Globus pallidus (tissue), 1 donor: ENCODE data around the gene MSX1.

ENCODE experiments used
- DNase-seq: peaks from one replicate; pipeline ENCODE4 v3.0.0-alpha.2; 2015; ENCODE audit warnings: low spot score

Gene MSX1

GRCh38 chr4:4841156-4841555 is 18.3 kb upstream of the MSX1 start:
- DNase-seq, result no peak

GRCh38 chr4:4842476-4843441 is 16.7 kb upstream of the MSX1 start:
- no peak for DNase-seq

DNA sequence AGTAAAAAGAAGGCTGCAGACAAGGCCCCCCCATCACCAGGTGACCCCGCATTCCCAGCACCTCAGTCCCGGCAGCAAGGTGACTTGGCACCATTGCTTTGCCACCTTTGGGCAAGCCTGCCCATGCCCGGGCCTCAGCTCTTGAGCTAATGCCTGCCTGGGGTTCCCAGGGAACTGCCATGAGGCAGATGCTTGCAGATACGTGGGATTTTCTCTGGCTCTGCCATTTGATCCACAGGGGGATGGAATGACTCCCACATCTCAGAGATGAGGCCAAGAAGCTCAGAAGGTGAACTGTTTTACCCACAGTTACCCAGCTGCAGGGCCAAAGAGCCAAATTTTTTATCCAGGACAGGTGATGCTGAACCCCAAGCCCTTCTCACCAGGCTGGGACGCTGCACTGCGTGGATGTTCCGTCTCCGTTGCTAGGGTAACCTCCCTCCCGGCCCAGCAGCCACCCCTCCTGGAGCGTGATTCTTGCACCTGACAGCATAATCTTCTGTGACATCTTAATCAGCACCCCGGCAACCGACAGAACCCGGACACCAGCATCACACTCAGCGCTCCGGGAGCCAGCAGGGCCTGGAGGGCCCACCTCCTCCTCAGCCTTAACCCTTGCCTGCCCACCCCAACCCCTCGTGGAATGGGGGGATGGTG is 15.7 kb upstream of the MSX1 start:
- DNase-seq, result no peak

- no peak for DNase-seq
These were observed 14.4 kb upstream of the MSX1 start for GRCh38 chr4:4845027-4845426.

DNA sequence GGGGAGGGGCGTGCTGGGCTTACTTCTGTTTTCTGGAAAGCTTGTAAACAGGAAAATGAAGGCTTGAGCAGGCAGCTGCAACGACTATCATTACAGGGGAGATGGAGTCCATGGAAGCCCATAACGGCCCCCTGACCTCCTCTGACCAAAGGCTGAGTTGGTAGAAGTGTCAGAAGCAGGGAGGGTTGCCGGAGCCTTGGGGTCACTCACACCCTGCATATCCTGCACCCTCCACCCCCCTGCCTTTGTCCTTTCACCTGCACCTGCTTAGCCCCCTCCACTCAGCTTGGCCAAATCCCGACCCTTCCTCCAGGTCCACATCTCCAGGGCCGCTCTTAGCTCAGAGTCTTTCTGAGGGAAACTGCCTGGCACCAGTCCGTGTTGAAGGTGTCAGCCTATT is 12.5 kb upstream of the MSX1 start:
- DNase-seq, result no peak

- no peak for DNase-seq
These were observed 10.9 kb upstream of the MSX1 start for GRCh38 chr4:4848540-4848939.

DNA sequence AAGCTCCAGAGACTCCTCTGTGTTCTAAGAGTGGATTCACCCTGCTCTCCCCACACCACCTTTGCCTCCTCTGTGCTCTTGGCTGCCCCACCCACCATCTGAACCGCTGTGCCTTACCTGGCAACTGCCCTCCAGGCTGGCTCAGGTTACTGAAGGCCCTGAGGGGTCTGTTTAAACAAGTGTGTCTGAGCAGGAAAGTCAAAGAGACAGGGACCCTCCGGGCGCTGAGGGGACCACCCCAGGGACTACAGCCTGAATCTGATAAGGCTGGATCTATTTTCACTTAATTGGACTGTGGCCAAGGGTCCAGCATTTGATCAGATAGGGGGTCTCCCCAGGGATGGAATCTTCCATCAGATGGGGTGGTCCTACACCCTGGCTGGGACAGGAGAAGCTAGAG is 10.4 kb upstream of the MSX1 start:
- no peak for DNase-seq

- no peak for DNase-seq
These were observed 9.8 kb upstream of the MSX1 start for GRCh38 chr4:4849524-4850193.

- DNase-seq, result no peak
These were observed 8.4 kb upstream of the MSX1 start for GRCh38 chr4:4851081-4851480.

GRCh38 chr4:4851906-4852305 is 7.6 kb upstream of the MSX1 start:
- no peak for DNase-seq

- no peak for DNase-seq
These were observed 6.7 kb upstream of the MSX1 start for GRCh38 chr4:4852591-4853362.

- no peak for DNase-seq
These were observed 6.1 kb upstream of the MSX1 start for GRCh38 chr4:4853371-4853823.

DNA sequence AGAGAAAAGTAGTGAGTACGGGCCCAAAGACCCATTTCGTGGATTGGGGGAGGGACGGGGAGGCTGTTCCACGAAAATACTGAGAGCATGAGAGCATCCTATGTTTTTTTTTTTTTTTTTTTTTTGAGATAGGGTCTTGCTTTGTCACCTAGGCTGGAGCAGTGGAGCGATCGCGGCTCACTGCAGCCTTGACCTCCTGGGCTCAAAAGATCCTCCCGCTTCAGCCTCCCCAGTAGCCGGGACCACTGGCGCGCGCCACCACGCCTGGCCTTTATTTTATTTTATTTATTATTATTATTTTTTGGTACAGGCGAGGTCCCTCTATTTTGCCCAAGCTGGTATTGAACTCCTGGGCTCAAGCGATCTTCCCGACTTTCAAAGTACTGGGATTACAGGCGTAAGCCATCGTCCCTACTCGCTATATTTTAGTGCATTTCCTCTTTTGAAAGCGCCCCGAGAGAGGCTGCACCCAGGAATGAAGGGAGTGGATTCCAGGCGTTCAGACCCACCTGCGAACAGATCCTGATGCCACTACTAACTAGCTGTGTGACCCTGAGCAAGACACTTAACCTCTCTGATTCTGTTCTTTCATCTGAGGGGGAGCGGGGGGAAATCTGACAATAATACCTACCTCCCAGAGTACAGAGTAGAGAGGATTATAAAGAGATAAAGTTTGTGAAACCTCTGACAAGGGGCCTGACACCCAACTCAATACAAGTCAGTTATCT is 5.4 kb upstream of the MSX1 start:
- no peak for DNase-seq

- DNase-seq, result no peak
These were observed 4.7 kb upstream of the MSX1 start for GRCh38 chr4:4854649-4855295.

- DNase-seq, result no peak
These were observed 4.0 kb upstream of the MSX1 start for GRCh38 chr4:4855301-4856070.

GRCh38 chr4:4856071-4857000 is 3.1 kb upstream of the MSX1 start:
- DNase-seq, result no peak

- DNase-seq, result no peak
These were observed 2.3 kb upstream of the MSX1 start for GRCh38 chr4:4857001-4857808.
